Purkinje cell (primary cell): ENCODE measurements around the gene IFNA2. TPM values are rescaled to one million over a fixed set of nuclear protein-coding genes. Genes with fewer than 3 reads are reported as not detected.

ENCODE experiments used
- polyA plus RNA-seq: library from polyadenylated mRNA; unstranded; fragments of >200 nt; fragmentation: Nextera tagmentation; gene quantifications from 2 replicates; pipeline ENCODE4 v1.2.1, GENCODE V29; 2014

The IFNA2 gene
- 0.22 TPM in 1 of 2 replicates, not detected in the other for polyA plus RNA-seq

DNA sequence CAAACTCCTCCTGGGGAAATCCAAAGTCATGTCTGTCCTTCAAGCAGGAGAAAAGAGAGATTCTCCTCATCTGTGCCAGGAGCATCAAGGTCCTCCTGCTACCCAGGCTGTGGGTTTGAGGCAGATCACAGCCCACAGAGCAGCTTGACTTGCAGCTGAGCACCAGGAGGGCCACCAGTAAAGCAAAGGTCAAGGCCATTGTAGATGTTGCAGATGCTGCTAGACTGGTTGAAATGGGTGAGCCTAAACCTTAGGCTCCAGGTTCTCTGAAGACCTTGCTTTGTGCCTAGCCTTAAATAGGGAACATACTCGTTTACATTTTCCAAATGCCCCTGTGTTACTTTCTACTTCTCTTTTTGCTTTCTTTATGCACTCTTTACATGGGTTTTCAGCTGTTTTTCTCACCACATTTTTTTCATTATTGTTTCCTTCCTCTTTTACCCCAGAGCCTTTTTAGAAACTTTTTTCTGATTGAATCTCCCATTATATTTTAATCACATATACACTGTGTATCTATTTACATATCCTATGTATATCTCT is at the start of gene IFNA2:
TSS of gene IFNA2 (minus strand) at position 268 of the 540 bp plus-strand sequence. CDS start at position 199, 69 bp downstream.

DNA sequence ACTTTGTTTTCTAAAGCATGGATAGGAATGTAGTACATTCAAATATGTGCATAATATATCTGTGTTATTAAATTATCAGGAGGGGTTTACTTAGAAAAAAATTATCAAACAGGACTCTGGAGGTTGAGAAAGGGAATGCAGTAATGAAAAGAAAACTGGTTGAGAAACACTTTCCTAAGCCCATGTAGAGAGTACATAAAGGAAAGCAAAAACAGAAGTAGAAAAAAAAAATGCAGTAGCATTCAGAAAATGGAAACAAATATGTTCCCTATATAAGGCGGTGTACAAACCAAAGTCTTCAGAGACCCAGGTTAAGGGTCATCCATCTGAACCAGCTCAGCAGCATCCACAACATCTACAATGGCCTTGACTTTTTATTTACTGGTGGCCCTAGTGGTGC is 23.6 kb upstream of the IFNA2 start, which contains the start of gene IFNA8:
TSS of gene IFNA8 (plus strand) at position 301 of the 400 bp plus-strand sequence. CDS start at position 361, 60 bp downstream.

DNA sequence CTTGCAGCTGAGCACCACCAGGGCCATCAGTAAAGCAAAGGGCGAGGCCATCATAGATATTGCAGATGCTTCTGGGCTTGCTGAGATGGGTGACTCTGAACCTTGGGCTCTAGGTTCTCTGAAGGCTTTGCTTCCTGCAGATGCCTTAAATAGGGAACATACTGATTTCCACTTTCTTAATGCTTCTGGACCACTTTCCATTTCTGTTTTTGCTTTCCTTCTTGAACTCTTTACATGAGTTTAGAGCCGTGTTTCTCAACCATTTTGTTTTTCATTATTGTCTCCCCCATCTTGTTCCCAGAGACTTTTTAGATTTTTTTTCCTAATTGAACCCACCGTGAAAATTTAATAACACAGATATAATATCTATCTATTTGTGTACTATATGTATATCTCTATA is 17.2 kb downstream of the IFNA2 start, which contains the start of gene IFNA13:
TSS of gene IFNA13 (minus strand) at position 101 of the 400 bp plus-strand sequence. CDS start at position 54, 47 bp downstream.

DNA sequence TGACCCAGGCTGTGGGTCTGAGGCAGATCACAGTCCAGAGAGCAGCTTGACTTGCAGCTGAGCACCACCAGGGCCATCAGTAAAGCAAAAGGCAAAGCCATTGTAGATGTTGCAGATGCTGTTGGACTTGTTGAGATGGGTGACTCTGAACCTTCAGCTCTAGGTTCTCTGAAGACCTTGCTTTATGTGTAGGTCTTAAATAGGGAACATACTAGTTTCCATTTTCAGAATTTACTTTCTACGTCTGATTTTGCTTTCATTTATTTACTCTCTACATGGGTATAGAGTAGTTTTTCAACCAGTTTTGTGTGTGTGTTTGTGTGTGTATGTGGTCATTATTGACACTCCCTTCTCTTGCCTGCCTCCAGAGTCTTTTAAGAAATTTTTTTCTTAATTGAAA is 34.4 kb downstream of the IFNA2 start, which contains the start of gene IFNA6:
TSS of gene IFNA6 (minus strand) at position 101 of the 400 bp plus-strand sequence. CDS start at position 101, 0 bp downstream.

DNA sequence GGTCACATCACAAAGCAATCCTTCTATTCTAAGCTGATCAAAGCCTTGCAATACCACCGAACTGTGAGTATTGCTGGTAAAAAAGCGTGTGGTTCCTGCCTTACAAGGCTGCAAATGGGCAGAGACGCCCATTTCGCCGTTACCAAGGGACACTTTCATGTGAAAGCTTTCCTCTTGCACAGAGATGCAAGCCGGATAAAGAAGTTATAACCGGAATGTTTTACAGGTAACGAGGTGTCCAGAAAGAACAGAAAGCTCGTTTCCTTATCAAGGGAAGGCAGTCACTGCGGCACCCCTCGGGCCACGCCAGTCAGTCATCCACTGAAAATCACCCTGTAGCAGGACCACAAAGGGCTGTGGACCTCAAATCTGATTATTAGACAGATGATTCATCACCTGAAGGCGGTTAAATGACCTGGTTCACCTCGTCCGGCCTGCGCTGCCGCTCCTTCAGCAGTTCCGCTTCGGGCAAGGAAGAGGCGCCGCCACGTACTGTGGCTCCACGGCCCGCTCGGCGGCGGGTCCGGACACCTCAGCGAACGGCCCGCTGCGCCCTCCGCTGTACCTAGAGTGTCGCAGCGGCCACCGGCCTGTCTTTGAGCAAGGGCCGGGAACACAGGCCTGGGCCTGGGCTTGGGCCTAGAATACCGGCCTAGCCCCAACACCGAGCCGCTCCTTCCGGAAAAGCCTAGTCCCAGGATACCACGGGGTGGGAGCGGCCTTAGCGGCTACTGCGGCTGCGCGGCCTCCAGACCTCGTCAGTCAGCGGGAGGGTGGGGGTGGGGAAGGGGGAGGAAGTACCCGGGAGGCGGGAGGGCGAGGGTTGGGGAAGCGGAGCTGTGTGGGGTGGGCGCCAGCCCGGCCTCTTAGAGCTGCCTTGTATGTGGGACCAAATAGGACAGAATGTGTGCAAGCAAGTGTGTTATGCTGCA is 50.2 kb downstream of the IFNA2 start, which contains the start of gene KLHL9:
TSS of gene KLHL9 (minus strand) at position 704 of the 932 bp plus-strand sequence. CDS start at position 159, 545 bp downstream.

Other genes with a start within 250 kb of the IFNA2 start
- gene IFNW1, start 243.6 kb downstream of the IFNA2 start, polyA plus RNA-seq = 0.54 TPM in 1 of 2 replicates, not detected in the other
- gene IFNA21, start 218.7 kb downstream of the IFNA2 start, polyA plus RNA-seq = not detected in 2 replicates
- not detected in 2 replicates for gene IFNA4, start 197.8 kb downstream of the IFNA2 start, polyA plus RNA-seq
- gene IFNA7, start 183.2 kb downstream of the IFNA2 start, polyA plus RNA-seq = not detected in 2 replicates
- not detected in 2 replicates for gene IFNA10, start 178.3 kb downstream of the IFNA2 start, polyA plus RNA-seq
- not detected in 2 replicates for gene IFNA16, start 168.1 kb downstream of the IFNA2 start, polyA plus RNA-seq
- gene IFNA17, start 157.2 kb downstream of the IFNA2 start, polyA plus RNA-seq = not detected in 2 replicates
- not detected in 2 replicates for gene IFNA14, start 145.4 kb downstream of the IFNA2 start, polyA plus RNA-seq
- gene IFNA5, start 80.1 kb downstream of the IFNA2 start, polyA plus RNA-seq = not detected in 2 replicates
- gene KLHL9, start 50.0 kb downstream of the IFNA2 start, polyA plus RNA-seq = 14.5 and 18.2 TPM in 2 replicates
- gene IFNA6, start 34.5 kb downstream of the IFNA2 start, polyA plus RNA-seq = not detected in 2 replicates
- gene IFNA13, start 17.3 kb downstream of the IFNA2 start, polyA plus RNA-seq = not detected in 2 replicates
- not detected in 2 replicates for gene IFNA8, start 23.7 kb upstream of the IFNA2 start, polyA plus RNA-seq
- not detected in 2 replicates for gene IFNA1, start 55.0 kb upstream of the IFNA2 start, polyA plus RNA-seq
- gene IFNE, start 96.9 kb upstream of the IFNA2 start, polyA plus RNA-seq = not detected in 2 replicates